Naive thymus-derived CD4-positive, alpha-beta T cell (primary cell): ENCODE measurements around the gene GRAMD1B. TPM values are rescaled to one million over a fixed set of nuclear protein-coding genes. Genes with fewer than 3 reads are reported as not detected.

Experiments
- ATAC-seq: fragments of 150-1000 bp; cut with Tn5 transposase; 2 replicates; pipeline ENCODE4 v1.10.0; 2021; ENCODE audit warnings: mild to moderate bottlenecking, moderate library complexity
- CTCF ChIA-PET: fragments of 350-600 bp; sonication (Branson Sonifier 250); formaldehyde crosslinking; loops from one replicate; lab custom pipeline; 2021; ENCODE audit warnings: antibody characterized with exemption; lab: Charles Lee
- POLR2A ChIA-PET: fragments of 350-600 bp; sonication (Branson Sonifier 250); formaldehyde crosslinking; loops from one replicate; lab custom pipeline; 2021; ENCODE audit warnings: antibody characterized with exemption, inconsistent platforms; lab: Charles Lee
- DNase-seq, 9 donors: peaks; one replicate each; pipeline versions ENCODE4 v3.0.0 to v3.0.0-alpha.2; 2020 to 2022; ENCODE audit warnings: mixed read lengths in 1 of 9
- H3K27ac ChIP-seq: one replicate; pipeline ENCODE4 v1.7.0; 2013; ENCODE audit warnings: mild to moderate bottlenecking, low read depth, low read length, moderate library complexity
- H3K27me3 ChIP-seq, 2 donors: one replicate each; pipeline ENCODE4 v1.7.0; 2013; ENCODE audit warnings: low read length in 2 of 2, mild to moderate bottlenecking in 2 of 2, moderate library complexity in 2 of 2; ENCODE audit not compliant: control insufficient read depth in 2 of 2, insufficient read depth in 2 of 2
- H3K36me3 ChIP-seq, 3 experiments: 1 replicate in 2 of 3; 2 replicates in 1 of 3; pipeline ENCODE4 v1.7.0; 2013; ENCODE audit warnings: low read length in 3 of 3, mild to moderate bottlenecking in 3 of 3, moderate library complexity in 1 of 3; ENCODE audit not compliant: insufficient read depth in 3 of 3, control insufficient read depth in 2 of 3
- H3K4me1 ChIP-seq, 2 donors: one replicate each; pipeline ENCODE4 v1.7.0; 2013; ENCODE audit warnings: low read length in 2 of 2, mild to moderate bottlenecking in 2 of 2, moderate library complexity in 1 of 2; ENCODE audit not compliant: control insufficient read depth in 2 of 2, insufficient read depth in 2 of 2
- H3K4me3 ChIP-seq: 2 replicates; pipeline ENCODE4 v1.7.0; 2013; ENCODE audit warnings: mild to moderate bottlenecking, low read length
- H3K9me3 ChIP-seq, 3 experiments: 1 replicate in 2 of 3; 2 replicates in 1 of 3; pipeline ENCODE4 v1.7.0; 2013; ENCODE audit warnings: low read length in 3 of 3; ENCODE audit not compliant: control insufficient read depth in 2 of 3
- H3K27ac Mint-ChIP-seq, 9 donors: one replicate each; pipeline ENCODE4 v1.8.0; 2020 to 2022; ENCODE audit warnings: mixed read lengths in 9 of 9, mild to moderate bottlenecking in 8 of 9, moderate library complexity in 5 of 9, inconsistent platforms in 2 of 9
- H3K27me3 Mint-ChIP-seq, 5 donors: one replicate each; pipeline ENCODE4 v1.8.0; 2021 to 2022; ENCODE audit warnings: mixed read lengths in 5 of 5, mild to moderate bottlenecking in 1 of 5
- H3K36me3 Mint-ChIP-seq, 5 donors: one replicate each; pipeline ENCODE4 v1.8.0; 2020 to 2022; ENCODE audit warnings: mixed read lengths in 5 of 5, mild to moderate bottlenecking in 3 of 5, inconsistent platforms in 1 of 5
- H3K4me1 Mint-ChIP-seq, 7 donors: one replicate each; pipeline ENCODE4 v1.8.0; 2020 to 2022; ENCODE audit warnings: mixed read lengths in 7 of 7, mild to moderate bottlenecking in 3 of 7, inconsistent platforms in 1 of 7
- H3K4me3 Mint-ChIP-seq, 10 donors: one replicate each; pipeline ENCODE4 v1.8.0; 2020 to 2022; ENCODE audit warnings: mild to moderate bottlenecking in 10 of 10, mixed read lengths in 10 of 10, moderate library complexity in 6 of 10, inconsistent platforms in 2 of 10
- H3K9me3 Mint-ChIP-seq, 11 donors: one replicate each; pipeline ENCODE4 v1.8.0; 2020 to 2022; ENCODE audit warnings: mixed read lengths in 11 of 11, mild to moderate bottlenecking in 4 of 11, inconsistent platforms in 1 of 11, moderate library complexity in 1 of 11
- intact Hi-C, 2 donors: fragments of 100-400 bp; cut with micrococcal nuclease; formaldehyde crosslinking; loops; one replicate each; pipeline ENCODE4 v1.15.1; 2023
- polyA plus RNA-seq, 2 donors: library from polyadenylated mRNA; unstranded; fragments of 300-500 nt; fragmentation: Illumina TruSeq; gene quantifications; one replicate each; pipeline ENCODE4 v1.2.3, GENCODE V29; 2021
- total RNA-seq, 6 experiments: library from RNA in 5 of 6; stranded (reverse) in 5 of 6; gene quantifications; 1 replicate in 5 of 6; 2 replicates in 1 of 6; pipeline ENCODE4 v1.2.3 and lab custom pipeline; 2021 to 2026

Gene GRAMD1B
- total and polyA plus RNA-seq, 7 experiments from 2014 or later: 1.7 to 88.9 (median 10.0) TPM

GRCh38 chr11:123532131-123532530 is 102.1 kb downstream of the GRAMD1B start:
- DNase-seq (no peak), ATAC-seq (no peak)
- intact Hi-C loops: no loop called here
- ChIA-PET CTCF (no interaction called here), POLR2A (no interaction called here)
- H3K27ac Mint-ChIP-seq: peak overlapping the region in 1 of 9 donors; percentile 42
- H3K9me3 ChIP-seq: no peaks in the 10 kb centered on the region
- H3K27me3 Mint-ChIP-seq: no peaks in the 10 kb centered on the region
- no peaks in the 10 kb centered on the region for H3K9me3 Mint-ChIP-seq
- no peaks in the 10 kb centered on the region for H3K4me1 ChIP-seq
- peaks cover 0 to 33% (median 0%) of the 10 kb centered on the region in 7 donors for H3K4me1 Mint-ChIP-seq
- peaks cover 0 to 13% (median 0%) of the 10 kb centered on the region in 5 donors for H3K36me3 Mint-ChIP-seq
- no peaks in the 10 kb centered on the region for H3K36me3 ChIP-seq
- H3K4me3 Mint-ChIP-seq: no peak overlapping the region
- H3K27ac ChIP-seq: no peak overlapping the region
- H3K4me3 ChIP-seq: no peak overlapping the region
- H3K27me3 ChIP-seq: no peaks in the 10 kb centered on the region

GRCh38 chr11:123535401-123535800 is 105.3 kb downstream of the GRAMD1B start:
- no peak overlapping the region for H3K27ac Mint-ChIP-seq
- Histone ChIP-seq H3K4me3 (no peak overlapping the region), H3K27ac (no peak overlapping the region), H3K9me3 (no peaks in the 10 kb centered on the region), H3K36me3 (no peaks in the 10 kb centered on the region), H3K4me1 (no peaks in the 10 kb centered on the region), H3K27me3 (no peaks in the 10 kb centered on the region)
- H3K4me1 Mint-ChIP-seq: peaks cover 0 to 45% (median 0%) of the 10 kb centered on the region in 7 donors
- ATAC-seq (no peak), DNase-seq (no peak)
- peaks cover 0 to 11% (median 0%) of the 10 kb centered on the region in 5 donors for H3K36me3 Mint-ChIP-seq
- CTCF ChIA-PET: no interaction called here
- H3K9me3 Mint-ChIP-seq: no peaks in the 10 kb centered on the region
- H3K27me3 Mint-ChIP-seq: no peaks in the 10 kb centered on the region
- intact Hi-C loops: no loop called here
- H3K4me3 Mint-ChIP-seq: no peak overlapping the region
- POLR2A ChIA-PET: no interaction called here

GRCh38 chr11:123536690-123537437 is 106.8 kb downstream of the GRAMD1B start:
- ChIA-PET POLR2A (no interaction called here), CTCF (no interaction called here)
- H3K36me3 Mint-ChIP-seq: peaks cover 0 to 7% (median 0%) of the 10 kb centered on the region in 5 donors
- Histone ChIP-seq H3K27me3 (no peaks in the 10 kb centered on the region), H3K36me3 (no peaks in the 10 kb centered on the region), H3K27ac (no peak overlapping the region), H3K4me3 (no peak overlapping the region), H3K4me1 (no peaks in the 10 kb centered on the region), H3K9me3 (no peaks in the 10 kb centered on the region)
- no peak overlapping the region for H3K27ac Mint-ChIP-seq
- peaks cover 0 to 37% (median 0%) of the 10 kb centered on the region in 7 donors for H3K4me1 Mint-ChIP-seq
- H3K27me3 Mint-ChIP-seq: no peaks in the 10 kb centered on the region
- no peak for DNase-seq
- no peak overlapping the region for H3K4me3 Mint-ChIP-seq
- ATAC-seq: no peak
- H3K9me3 Mint-ChIP-seq: no peaks in the 10 kb centered on the region
- intact Hi-C loops: no loop called here

GRCh38 chr11:123537726-123538125 is 107.7 kb downstream of the GRAMD1B start:
- Mint-ChIP-seq H3K27ac (no peak overlapping the region), H3K9me3 (no peaks in the 10 kb centered on the region), H3K36me3 (peaks cover 0 to 8% (median 0%) of the 10 kb centered on the region in 5 donors), H3K4me1 (peaks cover 0 to 37% (median 0%) of the 10 kb centered on the region in 7 donors), H3K27me3 (no peaks in the 10 kb centered on the region), H3K4me3 (no peak overlapping the region)
- ATAC-seq (no peak), DNase-seq (no peak)
- Histone ChIP-seq H3K27me3 (no peaks in the 10 kb centered on the region), H3K4me3 (no peak overlapping the region), H3K4me1 (no peaks in the 10 kb centered on the region), H3K27ac (no peak overlapping the region), H3K9me3 (no peaks in the 10 kb centered on the region), H3K36me3 (no peaks in the 10 kb centered on the region)
- POLR2A ChIA-PET: no interaction called here
- intact Hi-C loops: no loop called here
- CTCF ChIA-PET: no interaction called here

- ChIA-PET CTCF (no interaction called here), POLR2A (no interaction called here)
- DNase-seq (no peak), ATAC-seq (no peak)
- H3K27me3 Mint-ChIP-seq: no peaks in the 10 kb centered on the region
- peaks cover 0 to 34% (median 0%) of the 10 kb centered on the region in 7 donors for H3K4me1 Mint-ChIP-seq
- Histone ChIP-seq H3K36me3 (no peaks in the 10 kb centered on the region), H3K27me3 (no peaks in the 10 kb centered on the region), H3K9me3 (no peaks in the 10 kb centered on the region), H3K27ac (no peak overlapping the region), H3K4me3 (no peak overlapping the region), H3K4me1 (no peaks in the 10 kb centered on the region)
- H3K36me3 Mint-ChIP-seq: peaks cover 0 to 3% (median 0%) of the 10 kb centered on the region in 5 donors
- intact Hi-C loops: no loop called here
- H3K9me3 Mint-ChIP-seq: no peaks in the 10 kb centered on the region
- H3K27ac Mint-ChIP-seq: no peak overlapping the region
- H3K4me3 Mint-ChIP-seq: no peak overlapping the region
These were observed 113.7 kb downstream of the GRAMD1B start for GRCh38 chr11:123543797-123544196.

GRCh38 chr11:123544631-123545375 is 114.7 kb downstream of the GRAMD1B start:
- DNase-seq (no peak), ATAC-seq (no peak)
- H3K36me3 ChIP-seq: no peaks in the 10 kb centered on the region
- ChIA-PET CTCF (interaction anchor here (0.6 kb wide), 1 partner anchor 32 kb away, joined by 3 read pairs; no protein-coding TSS in a partner anchor), POLR2A (no interaction called here)
- Mint-ChIP-seq H3K27me3 (no peaks in the 10 kb centered on the region), H3K9me3 (no peaks in the 10 kb centered on the region), H3K36me3 (peaks cover 0 to 3% (median 0%) of the 10 kb centered on the region in 5 donors), H3K4me1 (peaks cover 0 to 33% (median 0%) of the 10 kb centered on the region in 7 donors), H3K4me3 (no peak overlapping the region), H3K27ac (peak overlapping the region in 1 of 9 donors; percentile 62)
- H3K27ac ChIP-seq: no peak overlapping the region
- no peaks in the 10 kb centered on the region for H3K9me3 ChIP-seq
- H3K27me3 ChIP-seq: no peaks in the 10 kb centered on the region
- H3K4me3 ChIP-seq: no peak overlapping the region
- intact Hi-C loops: no loop called here
- no peaks in the 10 kb centered on the region for H3K4me1 ChIP-seq
